Loucy (cell line): Measurements from ENCODE around the gene ANK3.

Source experiments
- EZH2phosphoT487 ChIP-seq: fragments of 200-600 bp; IDR thresholded peaks from 2 replicates; pipeline ENCODE4 v1.6.1; 2018; ENCODE audit warnings: antibody characterized with exemption, mild to moderate bottlenecking, moderate library complexity, borderline replicate concordance
- TF ChIP-seq, protein P1 (sequence below): fragments of 200-600 bp; sonication (generic); conservative IDR thresholded peaks from 2 replicates; pipeline ENCODE4 v1.5.1; 2014; ENCODE audit warnings: mild to moderate bottlenecking, antibody characterized with exemption, low read length

- TF ChIP-seq, protein P1, sequence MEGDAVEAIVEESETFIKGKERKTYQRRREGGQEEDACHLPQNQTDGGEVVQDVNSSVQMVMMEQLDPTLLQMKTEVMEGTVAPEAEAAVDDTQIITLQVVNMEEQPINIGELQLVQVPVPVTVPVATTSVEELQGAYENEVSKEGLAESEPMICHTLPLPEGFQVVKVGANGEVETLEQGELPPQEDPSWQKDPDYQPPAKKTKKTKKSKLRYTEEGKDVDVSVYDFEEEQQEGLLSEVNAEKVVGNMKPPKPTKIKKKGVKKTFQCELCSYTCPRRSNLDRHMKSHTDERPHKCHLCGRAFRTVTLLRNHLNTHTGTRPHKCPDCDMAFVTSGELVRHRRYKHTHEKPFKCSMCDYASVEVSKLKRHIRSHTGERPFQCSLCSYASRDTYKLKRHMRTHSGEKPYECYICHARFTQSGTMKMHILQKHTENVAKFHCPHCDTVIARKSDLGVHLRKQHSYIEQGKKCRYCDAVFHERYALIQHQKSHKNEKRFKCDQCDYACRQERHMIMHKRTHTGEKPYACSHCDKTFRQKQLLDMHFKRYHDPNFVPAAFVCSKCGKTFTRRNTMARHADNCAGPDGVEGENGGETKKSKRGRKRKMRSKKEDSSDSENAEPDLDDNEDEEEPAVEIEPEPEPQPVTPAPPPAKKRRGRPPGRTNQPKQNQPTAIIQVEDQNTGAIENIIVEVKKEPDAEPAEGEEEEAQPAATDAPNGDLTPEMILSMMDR = no peak
- no peak for TF ChIP-seq EZH2phosphoT487
Observed at GRCh38 chr10:60096761-60097513, 292.7 kb downstream of the ANK3 start.
